Fibroblast of lung (primary cell): Measurements from ENCODE around the gene DHDDS. TPM values are rescaled to one million over a fixed set of nuclear protein-coding genes. Genes with fewer than 3 reads are reported as not detected.

Source experiments
- DNase-seq, 2 donors: peaks; one replicate each; pipeline versions ENCODE4 v3.0.0 to v3.0.0-alpha.2; 2010; ENCODE audit warnings: low read depth in 2 of 2
- H2AFZ ChIP-seq: 2 replicates; pipeline ENCODE4 v1.5.1; 2012; ENCODE audit warnings: low read length, control low read depth, inconsistent platforms
- H3K27ac ChIP-seq: 2 replicates; pipeline ENCODE4 v1.5.1; 2011; ENCODE audit warnings: low read length, control low read depth; ENCODE audit not compliant: insufficient read depth
- H3K27me3 ChIP-seq: 2 replicates; pipeline ENCODE4 v1.5.1; 2011; ENCODE audit warnings: mild to moderate bottlenecking, low read length; ENCODE audit not compliant: control insufficient read depth, insufficient read depth
- H3K36me3 ChIP-seq: 2 replicates; pipeline ENCODE4 v1.5.1; 2011; ENCODE audit warnings: low read length; ENCODE audit not compliant: control insufficient read depth, insufficient read depth
- H3K4me1 ChIP-seq: 2 replicates; pipeline ENCODE4 v1.5.1; 2011; ENCODE audit warnings: low read length; ENCODE audit not compliant: control insufficient read depth, insufficient read depth; ENCODE audit errors: extremely low read depth
- H3K4me2 ChIP-seq: 2 replicates; pipeline ENCODE4 v1.5.1; 2011; ENCODE audit warnings: low read length, control low read depth; ENCODE audit not compliant: insufficient read depth; ENCODE audit errors: extremely low read depth
- H3K4me3 ChIP-seq, 4 experiments: fragments of 200-600 bp in 1 of 4; sonication (generic) in 1 of 4; replicated peaks in 1 of 4; 2 replicates each; pipeline ENCODE4 v1.5.1; 2011 to 2016; ENCODE audit warnings: low read length in 4 of 4, low read depth in 3 of 4, mild to moderate bottlenecking in 3 of 4, control low read depth in 2 of 4, inconsistent platforms in 1 of 4, mixed read lengths in 1 of 4; ENCODE audit not compliant: insufficient read depth in 1 of 4; ENCODE audit errors: control extremely low read depth in 1 of 4
- H3K79me2 ChIP-seq: 2 replicates; pipeline ENCODE4 v1.5.1; 2012; ENCODE audit warnings: mild to moderate bottlenecking, low read length, inconsistent platforms; ENCODE audit not compliant: control insufficient read depth, insufficient read depth
- H3K9ac ChIP-seq: 2 replicates; pipeline ENCODE4 v1.5.1; 2011; ENCODE audit warnings: mild to moderate bottlenecking, low read length, control low read depth; ENCODE audit not compliant: insufficient read depth
- H3K9me3 ChIP-seq: 2 replicates; pipeline ENCODE4 v1.5.1; 2012; ENCODE audit warnings: low read depth, low read length; ENCODE audit not compliant: control insufficient read depth, insufficient read depth
- H4K20me1 ChIP-seq: 2 replicates; pipeline ENCODE4 v1.5.1; 2011; ENCODE audit warnings: low read length; ENCODE audit not compliant: control insufficient read depth, insufficient read depth; ENCODE audit errors: extremely low read depth
- EZH2 ChIP-seq: IDR thresholded peaks from 2 replicates; pipeline ENCODE4 v1.5.1; 2012; ENCODE audit warnings: low read length, control low read depth, mild to moderate bottlenecking; ENCODE audit errors: missing control alignments
- polyA plus RNA-seq, 2 donors: library from polyadenylated mRNA; depleted of rRNA in 1 of 2; stranded (reverse) in 1 of 2; unstranded in 1 of 2; fragments of >200 nt; gene quantifications; 2 replicates each; pipeline ENCODE4 v1.2.1, GENCODE V29; 2011 to 2012; ENCODE audit warnings: missing spikeins in 1 of 2
- total RNA-seq: library from RNA; depleted of rRNA; stranded (reverse); fragments of >200 nt; gene quantifications from 2 replicates; pipeline ENCODE4 v1.2.1, GENCODE V29; 2014
- TF ChIP-seq, protein P1 (sequence below), 2 donors: IDR thresholded peaks in 1 of 2; conservative IDR thresholded peaks in 1 of 2; 1 replicate in 1 of 2; 2 replicates in 1 of 2; pipeline ENCODE4 v1.5.1; 2011 to 2012; ENCODE audit warnings: low read length in 2 of 2, control low read depth in 1 of 2, inconsistent platforms in 1 of 2, low read depth in 1 of 2, mild to moderate bottlenecking in 1 of 2

The DHDDS gene
- total and polyA plus RNA-seq, 2 donors (not counting 1 experiment from before 2014, with no cell fraction given) = 41.5 to 76.6 TPM

DNA sequence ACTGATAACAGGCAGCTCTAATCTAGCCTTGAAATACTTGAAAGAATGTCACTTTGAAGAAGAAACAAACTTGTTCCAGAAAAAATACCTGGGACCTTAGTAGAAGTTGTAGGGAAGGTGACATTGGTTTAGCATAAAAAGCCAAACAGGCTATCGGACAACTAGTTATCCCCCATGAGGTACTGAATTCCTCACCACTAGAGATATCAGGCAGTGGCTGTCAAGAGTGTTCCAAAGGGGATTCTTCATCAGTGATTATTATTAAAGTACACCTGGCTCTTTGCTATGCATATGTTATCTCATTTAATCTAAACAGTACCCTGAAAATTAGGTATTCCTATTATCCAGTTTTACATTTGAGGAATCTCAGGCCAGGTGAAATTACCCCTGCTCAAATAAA lies 27.0 kb downstream of the DHDDS start:
- peaks cover 12% of the 10 kb centered on the region for H3K36me3 ChIP-seq
- no peak for DNase-seq

DNA sequence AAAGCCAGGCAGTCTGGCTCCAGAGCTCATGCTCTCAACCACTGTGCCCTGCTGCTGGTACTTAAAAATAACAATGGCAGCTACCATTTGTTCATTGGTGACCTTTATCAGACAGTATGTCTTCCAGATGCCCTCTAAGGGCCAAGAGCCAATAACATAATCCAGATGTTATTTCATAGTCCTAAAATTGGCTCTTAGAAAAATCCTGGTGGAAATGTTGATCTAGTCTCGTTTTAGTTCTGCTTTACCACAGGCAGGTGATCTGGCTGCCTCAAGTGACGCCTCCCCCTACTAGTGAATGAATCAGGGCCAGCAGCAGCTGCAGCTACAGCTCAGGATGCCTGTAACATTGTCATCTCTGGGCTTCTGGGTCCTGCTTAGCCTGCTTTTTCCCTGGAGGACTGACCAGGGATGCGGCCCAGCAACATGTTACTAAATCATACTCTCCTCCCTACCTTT lies 27.5 kb downstream of the DHDDS start:
- Histone ChIP-seq H3K4me1 (no peaks in the 10 kb centered on the region), H3K9me3 (no peaks in the 10 kb centered on the region), H3K27ac (no peak overlapping the region), H3K36me3 (peaks cover 15% of the 10 kb centered on the region), H4K20me1 (no peaks in the 10 kb centered on the region), H3K4me2 (no peak overlapping the region), H3K9ac (no peak overlapping the region), H3K27me3 (no peaks in the 10 kb centered on the region), H3K4me3 (no peak overlapping the region), H2AFZ (no peak overlapping the region), H3K79me2 (no peaks in the 10 kb centered on the region)
- no peak for DNase-seq
- TF ChIP-seq, protein P1, sequence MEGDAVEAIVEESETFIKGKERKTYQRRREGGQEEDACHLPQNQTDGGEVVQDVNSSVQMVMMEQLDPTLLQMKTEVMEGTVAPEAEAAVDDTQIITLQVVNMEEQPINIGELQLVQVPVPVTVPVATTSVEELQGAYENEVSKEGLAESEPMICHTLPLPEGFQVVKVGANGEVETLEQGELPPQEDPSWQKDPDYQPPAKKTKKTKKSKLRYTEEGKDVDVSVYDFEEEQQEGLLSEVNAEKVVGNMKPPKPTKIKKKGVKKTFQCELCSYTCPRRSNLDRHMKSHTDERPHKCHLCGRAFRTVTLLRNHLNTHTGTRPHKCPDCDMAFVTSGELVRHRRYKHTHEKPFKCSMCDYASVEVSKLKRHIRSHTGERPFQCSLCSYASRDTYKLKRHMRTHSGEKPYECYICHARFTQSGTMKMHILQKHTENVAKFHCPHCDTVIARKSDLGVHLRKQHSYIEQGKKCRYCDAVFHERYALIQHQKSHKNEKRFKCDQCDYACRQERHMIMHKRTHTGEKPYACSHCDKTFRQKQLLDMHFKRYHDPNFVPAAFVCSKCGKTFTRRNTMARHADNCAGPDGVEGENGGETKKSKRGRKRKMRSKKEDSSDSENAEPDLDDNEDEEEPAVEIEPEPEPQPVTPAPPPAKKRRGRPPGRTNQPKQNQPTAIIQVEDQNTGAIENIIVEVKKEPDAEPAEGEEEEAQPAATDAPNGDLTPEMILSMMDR (conservative IDR thresholded peaks at IDR 0.05 in 1 of 2, IDR thresholded peaks at IDR 0.05 in 1 of 2; ENCODE audit: low read depth in 1 of 2, low read length in 2 of 2) = no peak
- no peak for TF ChIP-seq EZH2

More for the DNA sequence above, 27.0 kb downstream of the DHDDS start:
- no peak overlapping the region for H3K9ac ChIP-seq
- H2AFZ ChIP-seq = no peak overlapping the region
- no peak overlapping the region for H3K4me3 ChIP-seq
- no peaks in the 10 kb centered on the region for H3K9me3 ChIP-seq
- no peak overlapping the region for H3K27ac ChIP-seq
- no peaks in the 10 kb centered on the region for H3K27me3 ChIP-seq
- TF ChIP-seq, protein P1 (conservative IDR thresholded peaks at IDR 0.05 in 1 of 2, IDR thresholded peaks at IDR 0.05 in 1 of 2; ENCODE audit: low read depth in 1 of 2, low read length in 2 of 2) = no peak
- H3K4me1 ChIP-seq = no peaks in the 10 kb centered on the region
- no peaks in the 10 kb centered on the region for H4K20me1 ChIP-seq
- H3K79me2 ChIP-seq = no peaks in the 10 kb centered on the region
- H3K4me2 ChIP-seq = no peak overlapping the region

DNA sequence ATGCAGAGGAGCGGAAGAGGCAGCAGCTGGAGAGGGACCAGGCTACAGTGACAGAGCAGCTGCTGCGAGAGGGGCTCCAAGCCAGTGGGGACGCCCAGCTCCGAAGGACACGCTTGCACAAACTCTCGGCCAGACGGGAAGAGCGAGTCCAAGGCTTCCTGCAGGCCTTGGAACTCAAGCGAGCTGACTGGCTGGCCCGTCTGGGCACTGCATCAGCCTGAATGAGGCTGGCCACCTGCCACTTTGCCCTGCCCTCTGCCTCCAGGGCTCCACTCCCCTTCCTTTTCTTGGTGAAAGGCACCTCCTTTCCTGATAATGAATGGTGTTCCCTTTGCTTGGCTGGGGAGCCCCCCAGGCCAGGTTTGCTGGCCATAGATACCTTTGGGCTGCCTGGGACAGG lies 36.8 kb downstream of the DHDDS start:
- no peaks in the 10 kb centered on the region for H3K4me1 ChIP-seq
- no peak overlapping the region for H2AFZ ChIP-seq
- peaks cover 9% of the 10 kb centered on the region for H3K79me2 ChIP-seq
- H3K27ac ChIP-seq = no peak overlapping the region
- no peak overlapping the region for H3K4me3 ChIP-seq
- no peak overlapping the region for H3K9ac ChIP-seq
- DNase-seq = no peak
- peaks cover 18% of the 10 kb centered on the region for H3K36me3 ChIP-seq
- no peaks in the 10 kb centered on the region for H3K27me3 ChIP-seq
- TF ChIP-seq, protein P1 (conservative IDR thresholded peaks at IDR 0.05 in 1 of 2, IDR thresholded peaks at IDR 0.05 in 1 of 2; ENCODE audit: low read depth in 1 of 2, low read length in 2 of 2) = no peak
- TF ChIP-seq EZH2 = no peak
- H3K4me2 ChIP-seq = no peak overlapping the region
- peaks cover 1% of the 10 kb centered on the region for H4K20me1 ChIP-seq
- H3K9me3 ChIP-seq = no peaks in the 10 kb centered on the region
